HG03097 (cell line): ENCODE data around the gene C1QTNF5.

Source experiments
- ATAC-seq: cut with Tn5 transposase; IDR thresholded peaks from one replicate; pipeline ENCODE4 v1.9.1; 2021; ENCODE audit not compliant: unreplicated experiment, low FRiP score

The C1QTNF5 gene

DNA sequence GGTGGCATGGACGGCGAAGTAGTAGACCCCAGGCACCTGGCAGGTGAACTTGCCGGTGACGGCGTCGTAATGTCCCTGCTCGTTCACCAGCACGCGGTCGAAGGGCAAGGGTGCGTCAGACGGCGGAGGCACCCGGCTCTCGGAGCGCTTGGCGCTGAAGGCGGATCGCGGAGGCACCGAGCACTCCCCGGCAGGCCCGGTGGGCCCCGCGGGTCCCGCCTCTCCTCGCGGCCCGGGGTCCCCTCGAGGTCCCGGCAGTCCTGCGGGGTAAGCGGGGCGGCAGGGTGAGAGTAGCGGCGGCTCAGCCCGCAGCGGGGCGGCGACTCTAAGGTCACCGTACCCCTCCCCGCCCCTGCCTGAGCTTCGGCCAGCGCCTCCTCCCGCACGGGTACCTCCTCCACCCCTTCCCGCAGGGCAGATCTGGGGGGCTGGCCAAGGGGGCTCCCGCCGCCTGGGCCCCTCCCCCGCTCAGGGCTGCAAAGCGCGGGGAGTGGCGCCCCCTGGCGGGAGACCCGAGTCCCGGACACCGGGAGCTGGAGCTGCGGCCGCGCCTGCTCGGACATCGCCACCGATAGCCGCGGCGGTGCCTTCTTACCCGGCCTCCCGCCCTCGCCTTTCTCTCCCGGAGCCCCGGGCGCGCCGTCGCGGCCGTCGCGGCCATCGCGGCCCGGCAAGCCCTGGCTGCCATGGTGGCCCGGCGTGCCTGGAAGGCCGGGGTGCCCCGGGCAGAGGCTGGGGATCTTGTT is 921 bp downstream of the C1QTNF5 start:
- no peak for ATAC-seq

DNA sequence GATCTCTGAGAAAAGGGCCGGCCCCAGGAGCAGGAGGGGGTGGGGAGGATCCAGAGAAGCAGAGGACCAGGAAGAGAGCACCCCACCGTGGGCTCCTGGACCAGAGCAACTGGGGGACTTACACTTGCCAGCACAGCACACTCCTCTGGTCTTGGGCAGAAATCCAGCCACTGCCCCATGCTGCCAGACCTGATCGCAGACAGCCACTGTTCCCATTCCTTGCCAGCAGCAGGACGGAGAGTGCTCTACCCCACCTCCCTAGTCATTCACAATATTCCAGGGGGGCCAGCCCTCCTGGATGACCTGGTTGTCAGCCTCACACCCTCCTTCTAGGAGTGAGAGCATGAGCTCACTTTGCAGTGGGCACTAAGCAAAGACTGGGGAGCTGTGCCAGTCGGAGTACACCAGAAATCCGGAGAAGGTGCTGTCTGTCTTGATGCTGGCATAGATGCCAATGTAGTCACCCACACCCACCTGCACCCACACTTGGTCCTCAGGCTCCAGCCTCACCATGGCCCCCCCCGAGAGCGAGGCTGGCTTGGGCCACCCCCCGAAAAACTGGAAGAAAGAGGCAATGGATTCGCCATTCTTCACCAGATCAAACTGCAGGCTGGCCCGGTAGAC is 1.6 kb downstream of the C1QTNF5 start:
- ATAC-seq, result no peak

DNA sequence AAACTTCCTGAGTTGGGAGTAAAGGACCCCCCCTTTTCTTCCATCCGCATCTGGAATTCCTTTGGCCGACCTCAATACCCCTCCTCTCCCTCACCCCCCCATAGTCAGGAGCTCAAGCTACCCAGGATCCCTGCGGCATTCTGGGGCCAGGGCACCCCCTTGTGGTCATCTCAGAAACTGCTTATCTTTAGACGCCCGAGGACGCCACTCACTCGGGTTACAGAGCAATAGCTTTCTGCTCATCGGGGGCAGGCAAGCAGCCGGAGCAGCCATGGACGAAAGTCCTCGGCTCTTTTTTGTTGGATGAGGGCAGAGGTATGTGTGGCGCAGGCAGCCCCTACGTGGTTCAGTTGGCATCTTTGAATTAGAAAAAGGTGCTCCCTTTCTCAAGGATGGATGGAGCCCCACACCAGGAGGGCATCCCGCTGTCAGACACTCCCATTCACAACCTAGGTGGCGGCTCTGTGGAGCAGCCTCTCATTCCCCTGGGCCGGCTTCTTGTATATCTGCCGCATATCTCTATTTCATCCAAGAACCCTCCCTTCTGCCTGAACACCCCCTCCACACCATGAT is 2.3 kb downstream of the C1QTNF5 start:
- ATAC-seq, result no peak

DNA sequence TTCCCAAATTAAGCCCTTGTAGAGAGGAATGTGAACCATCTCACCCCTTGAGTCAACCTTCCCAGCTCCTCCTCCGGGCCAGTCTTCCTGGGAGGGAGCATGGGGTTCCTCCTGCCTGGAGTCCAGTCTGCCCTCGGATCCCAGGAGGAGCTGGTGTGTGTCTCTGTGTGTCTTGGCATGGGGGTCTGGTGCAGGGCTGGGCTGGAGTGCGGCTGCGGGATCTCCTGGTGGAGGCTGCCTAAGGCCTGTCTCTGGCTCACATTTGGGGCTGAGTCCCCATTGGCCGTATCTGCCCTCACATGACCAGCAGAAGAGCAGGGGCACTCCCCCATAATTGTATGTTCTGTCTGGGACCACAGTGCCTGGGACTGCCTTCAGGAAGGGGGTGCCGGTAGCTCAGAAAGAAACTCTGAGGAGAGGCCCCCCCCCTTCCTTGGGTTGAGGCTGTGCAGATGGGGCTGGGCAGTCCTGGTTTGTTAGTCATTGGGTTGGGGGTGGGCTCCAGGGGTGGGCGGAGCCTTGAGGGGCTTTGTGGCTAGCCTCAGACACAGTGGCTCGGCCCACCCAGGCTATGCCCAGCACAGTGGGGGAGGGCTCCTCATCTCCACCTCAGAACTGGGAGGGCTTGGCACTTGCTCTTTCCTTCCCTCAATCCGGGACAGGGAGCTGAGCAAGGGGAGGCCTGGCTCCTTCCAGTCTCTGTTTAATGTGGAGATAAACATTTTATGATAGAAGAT is 2.9 kb downstream of the C1QTNF5 start:
- no peak for ATAC-seq

DNA sequence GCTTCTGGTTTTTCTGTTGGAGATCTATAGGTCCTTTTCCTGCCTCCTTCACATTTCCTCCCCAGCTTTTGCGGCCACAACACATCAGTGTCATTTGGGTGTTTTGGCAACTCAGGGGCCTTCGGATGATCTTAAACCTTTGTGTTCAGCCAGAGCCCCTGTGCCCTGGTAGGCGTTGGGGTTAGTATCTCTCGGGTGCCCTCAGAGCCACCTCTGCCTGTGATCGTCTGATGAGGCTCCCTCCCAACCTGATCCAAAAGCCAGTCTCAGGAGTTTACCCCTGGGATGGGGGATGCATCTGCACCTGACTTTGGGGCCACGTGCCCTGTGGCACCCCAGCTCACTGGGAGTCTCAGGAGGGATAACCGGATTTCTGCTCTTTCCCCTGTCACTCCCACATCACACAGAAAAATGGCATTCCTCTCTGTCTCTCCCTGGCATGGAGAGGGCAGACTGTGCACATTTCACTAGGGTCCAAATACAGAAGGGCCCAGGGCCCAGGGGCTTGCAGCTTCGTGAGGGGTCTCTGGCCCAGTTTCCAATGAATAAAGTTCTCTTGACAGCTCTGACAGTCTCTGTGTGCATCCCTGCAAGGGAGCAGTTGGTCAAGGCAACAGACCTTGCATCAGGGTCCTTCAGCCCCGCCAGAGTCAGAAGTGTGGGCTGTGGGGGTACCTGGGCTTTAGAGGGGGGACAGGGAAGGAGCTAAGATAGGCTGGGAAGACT is 3.8 kb downstream of the C1QTNF5 start:
- no peak for ATAC-seq

DNA sequence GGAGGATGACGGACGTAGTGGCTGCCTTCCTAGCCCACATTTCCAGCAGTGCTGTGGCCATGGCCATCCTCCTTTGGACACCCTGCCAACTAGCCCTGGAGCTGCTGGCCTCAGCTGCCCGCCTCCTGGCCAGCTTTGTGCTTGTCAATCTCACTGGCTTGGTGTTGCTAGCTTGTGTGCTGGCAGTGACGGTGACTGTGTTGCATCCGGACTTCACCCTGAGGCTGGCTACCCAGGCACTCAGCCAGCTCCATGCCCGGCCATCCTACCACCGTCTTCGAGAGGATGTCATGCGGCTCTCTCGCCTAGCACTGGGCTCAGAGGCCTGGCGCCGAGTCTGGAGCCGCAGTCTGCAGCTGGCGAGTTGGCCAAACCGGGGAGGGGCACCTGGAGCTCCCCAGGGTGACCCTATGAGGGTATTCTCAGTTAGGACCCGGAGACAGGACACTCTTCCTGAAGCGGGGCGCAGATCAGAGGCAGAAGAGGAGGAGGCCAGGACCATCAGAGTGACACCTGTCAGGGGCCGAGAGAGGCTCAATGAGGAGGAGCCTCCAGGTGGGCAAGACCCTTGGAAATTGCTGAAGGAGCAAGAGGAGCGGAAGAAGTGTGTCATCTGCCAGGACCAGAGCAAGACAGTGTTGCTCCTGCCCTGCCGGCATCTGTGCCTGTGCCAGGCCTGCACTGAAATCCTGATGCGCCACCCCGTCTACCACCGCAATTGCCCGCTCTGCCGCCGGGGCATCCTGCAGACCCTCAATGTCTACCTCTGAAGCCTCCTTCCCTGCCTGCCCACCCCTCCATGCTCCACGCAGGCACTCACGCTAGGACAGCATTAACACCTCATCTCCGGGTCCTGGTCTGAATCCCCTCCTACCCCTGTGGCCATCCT is 4.8 kb downstream of the C1QTNF5 start:
- ATAC-seq, result no peak

DNA sequence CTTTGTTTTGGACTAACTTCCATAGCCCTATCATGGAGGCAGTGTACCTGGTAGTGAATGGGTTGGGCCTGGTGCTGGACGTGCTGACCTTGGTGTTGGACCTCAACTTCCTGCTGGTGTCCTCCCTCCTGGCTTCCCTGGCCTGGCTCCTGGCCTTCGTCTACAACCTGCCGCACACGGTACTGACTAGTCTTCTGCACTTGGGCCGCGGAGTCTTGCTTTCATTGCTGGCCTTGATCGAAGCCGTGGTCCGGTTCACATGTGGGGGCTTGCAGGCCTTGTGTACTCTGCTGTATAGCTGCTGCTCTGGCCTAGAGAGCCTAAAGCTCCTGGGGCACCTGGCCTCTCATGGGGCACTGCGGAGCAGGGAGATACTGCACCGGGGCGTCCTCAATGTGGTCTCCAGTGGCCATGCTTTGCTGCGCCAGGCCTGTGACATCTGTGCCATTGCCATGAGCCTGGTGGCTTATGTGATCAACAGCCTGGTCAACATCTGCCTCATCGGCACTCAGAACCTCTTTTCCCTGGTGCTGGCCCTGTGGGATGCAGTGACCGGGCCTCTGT is 5.5 kb downstream of the C1QTNF5 start:
- ATAC-seq, result no peak

DNA sequence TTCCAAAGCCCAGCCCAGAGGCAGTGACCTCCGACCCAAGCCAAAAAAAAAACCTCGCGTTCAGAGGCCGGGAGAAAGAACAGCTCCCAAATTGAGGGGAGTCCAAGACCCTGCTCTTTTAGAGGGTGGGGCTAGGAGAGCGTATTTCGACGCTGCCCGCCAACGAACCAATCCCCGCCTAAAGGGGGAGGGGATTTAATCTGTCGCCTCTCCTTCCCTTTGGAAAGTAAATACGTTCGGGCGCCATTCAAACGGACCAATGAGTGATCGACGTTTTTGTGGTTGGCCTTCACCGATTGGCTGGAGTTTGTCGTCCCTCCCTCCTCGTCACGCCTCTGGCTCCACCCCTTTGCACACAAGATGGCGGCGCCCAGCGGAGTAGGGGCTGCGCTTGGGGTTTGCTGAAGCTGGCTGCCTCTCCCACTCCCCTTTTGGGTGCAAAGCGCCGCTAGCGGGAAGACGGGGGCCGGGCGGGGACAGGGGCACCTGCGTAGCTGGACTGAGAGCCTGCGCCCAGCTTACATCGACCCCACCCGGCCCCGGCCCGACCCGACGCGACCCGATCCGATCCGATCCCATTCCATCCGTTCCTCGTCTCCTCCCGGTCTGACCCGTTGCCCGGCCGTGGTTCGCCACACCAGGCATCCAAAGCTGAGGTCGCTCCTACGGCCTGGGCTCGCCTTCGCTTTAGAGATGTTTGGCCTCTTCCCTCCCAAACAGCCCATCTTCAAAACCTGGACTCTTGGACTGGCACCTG is 6.3 kb downstream of the C1QTNF5 start, which contains the start of gene RNF26:
Gene RNF26, plus strand, starts transcription at position 354 of the 757 bp plus-strand sequence. CDS start 596 bp downstream, outside the sequence.
- ATAC-seq, result peak; percentile 68

DNA sequence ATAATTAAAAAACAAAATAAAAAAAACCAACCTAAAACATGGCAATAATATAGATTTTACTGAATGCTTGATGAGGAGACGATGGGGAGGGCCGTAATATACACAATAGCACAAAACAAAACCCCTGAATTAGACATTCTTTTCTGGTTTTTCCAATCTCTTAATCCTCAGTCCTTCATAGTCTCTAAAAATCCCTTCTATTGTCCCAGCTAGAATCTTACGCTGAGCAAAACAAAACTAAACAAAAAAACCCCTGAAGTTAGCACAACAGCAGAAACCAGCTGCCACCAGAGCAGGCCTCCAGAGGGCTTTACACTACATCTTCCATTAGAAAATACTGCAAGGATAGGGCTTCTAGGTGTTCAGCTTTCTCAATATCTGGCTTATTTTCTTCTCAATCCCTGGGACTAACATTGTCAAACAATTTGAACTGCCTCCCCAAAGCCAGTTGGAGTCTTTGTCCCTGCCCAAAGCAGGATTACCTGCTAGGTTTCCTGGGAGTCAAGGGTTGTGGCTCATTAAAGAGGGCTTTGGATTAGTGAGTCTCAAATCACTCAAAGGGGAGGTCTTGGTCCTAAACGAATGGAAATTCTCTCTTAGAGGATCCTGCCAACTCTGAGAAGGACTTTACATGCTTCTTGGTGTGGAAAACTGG is 8.4 kb downstream of the C1QTNF5 start:
- ATAC-seq, result no peak

DNA sequence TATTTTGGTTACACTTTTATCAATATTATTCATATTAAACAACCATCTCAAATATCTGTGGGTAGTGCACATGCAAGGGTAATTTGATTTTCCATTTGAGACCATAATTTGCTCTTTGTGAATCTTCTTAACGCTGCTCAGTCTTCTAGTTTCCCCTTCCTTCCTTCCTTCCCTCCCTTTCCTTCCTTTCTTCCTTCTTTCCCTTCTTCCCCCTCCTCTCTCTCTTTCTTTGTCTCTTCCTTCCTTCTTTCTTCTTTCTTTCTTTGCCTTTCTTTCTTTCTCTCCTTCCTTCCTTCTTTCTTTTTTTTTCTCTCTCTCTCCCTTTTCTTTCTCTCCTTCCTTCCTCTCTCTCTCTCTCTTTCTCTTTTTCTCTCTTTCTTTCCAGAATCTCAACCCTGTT is 10.4 kb downstream of the C1QTNF5 start:
- no peak for ATAC-seq

DNA sequence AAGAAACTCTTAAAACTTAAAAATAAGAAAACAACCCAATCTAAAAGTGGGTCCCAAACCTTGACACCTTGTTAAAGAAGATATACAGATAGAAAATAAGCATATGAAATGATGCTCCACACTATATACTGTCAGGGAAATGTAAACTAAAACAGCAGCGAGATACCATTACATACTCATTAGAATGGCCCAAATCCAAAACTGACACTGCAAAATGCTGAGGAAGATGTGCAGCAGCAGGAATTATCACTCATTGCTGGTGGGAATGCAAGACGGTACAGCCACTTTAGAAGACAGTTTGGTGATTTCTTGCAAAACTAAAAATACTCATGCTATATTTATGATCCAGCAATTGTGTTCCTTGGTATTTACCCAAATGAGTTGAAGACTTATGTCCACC is 11.4 kb downstream of the C1QTNF5 start:
- ATAC-seq, result no peak

DNA sequence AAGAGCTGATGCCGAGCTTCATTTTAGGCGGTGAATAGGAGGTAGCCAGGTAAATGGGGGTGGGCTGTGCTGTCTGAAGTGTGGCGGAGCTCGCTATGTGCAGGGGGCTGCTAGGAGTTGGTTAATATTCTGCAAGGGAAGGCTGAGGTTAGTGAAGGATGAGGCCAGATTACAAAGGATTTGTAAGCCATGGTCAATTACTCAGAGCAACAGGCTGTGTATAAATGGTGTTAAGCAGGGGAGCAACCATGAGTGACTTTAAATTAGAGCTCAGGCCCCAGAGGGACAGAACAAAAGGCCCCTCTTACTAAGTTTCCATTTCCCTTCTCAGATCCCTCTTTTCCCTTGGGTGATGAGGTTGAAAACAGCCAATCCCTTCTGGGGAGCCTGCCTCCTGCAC is 16.5 kb downstream of the C1QTNF5 start:
- ATAC-seq, result no peak

DNA sequence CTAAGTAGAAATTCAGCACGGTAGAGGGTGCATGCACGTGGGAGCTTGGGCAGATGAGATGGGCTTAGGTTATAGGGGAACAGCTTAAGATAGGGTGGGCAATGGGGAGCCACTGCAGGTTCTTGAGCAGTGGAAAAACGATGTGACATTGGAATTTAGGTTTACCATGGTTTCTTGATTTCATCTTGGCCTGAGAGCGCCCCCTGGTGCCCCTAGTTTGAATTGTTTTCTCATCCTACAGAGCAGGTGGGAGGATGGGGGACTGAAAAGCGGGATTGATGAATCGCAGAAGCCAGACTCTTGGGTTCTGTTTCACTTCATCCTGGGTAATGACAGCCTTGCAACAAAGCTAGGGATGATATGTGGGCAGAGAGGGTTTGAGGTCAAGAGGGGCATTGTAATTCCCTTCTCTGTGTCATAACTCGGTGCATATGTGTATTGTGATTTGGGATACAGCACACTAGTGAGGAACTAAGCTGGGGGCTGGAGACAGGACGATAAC is 17.1 kb downstream of the C1QTNF5 start:
- ATAC-seq, result no peak

DNA sequence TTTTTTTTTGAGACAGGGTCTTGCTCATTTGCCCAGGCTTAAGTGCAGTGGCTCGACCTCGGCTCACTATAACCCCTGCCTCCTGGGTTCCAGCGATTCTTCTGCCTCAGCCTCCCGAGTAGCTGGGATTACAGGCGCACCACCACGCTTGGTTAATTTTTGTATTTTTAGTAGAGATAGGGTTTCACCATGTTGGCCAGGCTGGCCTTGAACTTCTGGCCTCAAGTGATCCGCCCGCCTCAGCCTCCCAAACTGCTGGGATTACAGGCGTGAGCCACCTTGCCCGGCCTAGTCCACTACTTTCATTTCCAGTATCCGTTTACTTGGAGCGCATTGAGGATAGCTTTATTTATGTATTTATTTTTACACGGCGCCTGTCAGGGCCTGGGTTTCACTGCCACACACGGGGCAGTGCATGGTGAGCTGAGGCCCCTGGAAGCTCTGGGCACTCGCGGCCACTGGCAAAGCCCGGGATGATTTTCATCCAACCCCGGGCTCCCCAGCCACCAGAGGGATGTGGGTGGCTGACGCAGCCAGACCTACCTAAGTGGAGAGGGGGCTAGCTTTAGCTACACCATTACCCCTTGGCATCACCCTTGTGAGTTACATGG is 17.7 kb downstream of the C1QTNF5 start:
- no peak for ATAC-seq

DNA sequence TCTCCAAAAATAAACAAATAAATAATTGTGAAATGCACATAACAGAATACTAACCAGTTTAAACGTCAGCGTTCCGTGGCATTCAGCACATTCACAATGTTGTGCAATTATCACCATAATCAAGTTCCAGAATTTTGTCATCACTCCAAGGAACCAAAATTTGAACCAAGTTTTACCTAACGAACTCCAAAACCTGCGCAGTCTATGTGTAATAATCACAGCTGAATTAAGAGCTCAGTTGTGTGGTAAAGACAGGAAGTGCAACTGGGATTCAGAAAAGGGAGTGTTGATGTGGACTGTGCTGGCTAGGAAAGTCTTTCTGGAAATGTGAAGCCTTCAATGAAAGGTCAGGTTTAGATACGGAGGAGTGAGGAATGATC is 18.3 kb downstream of the C1QTNF5 start:
- no peak for ATAC-seq

DNA sequence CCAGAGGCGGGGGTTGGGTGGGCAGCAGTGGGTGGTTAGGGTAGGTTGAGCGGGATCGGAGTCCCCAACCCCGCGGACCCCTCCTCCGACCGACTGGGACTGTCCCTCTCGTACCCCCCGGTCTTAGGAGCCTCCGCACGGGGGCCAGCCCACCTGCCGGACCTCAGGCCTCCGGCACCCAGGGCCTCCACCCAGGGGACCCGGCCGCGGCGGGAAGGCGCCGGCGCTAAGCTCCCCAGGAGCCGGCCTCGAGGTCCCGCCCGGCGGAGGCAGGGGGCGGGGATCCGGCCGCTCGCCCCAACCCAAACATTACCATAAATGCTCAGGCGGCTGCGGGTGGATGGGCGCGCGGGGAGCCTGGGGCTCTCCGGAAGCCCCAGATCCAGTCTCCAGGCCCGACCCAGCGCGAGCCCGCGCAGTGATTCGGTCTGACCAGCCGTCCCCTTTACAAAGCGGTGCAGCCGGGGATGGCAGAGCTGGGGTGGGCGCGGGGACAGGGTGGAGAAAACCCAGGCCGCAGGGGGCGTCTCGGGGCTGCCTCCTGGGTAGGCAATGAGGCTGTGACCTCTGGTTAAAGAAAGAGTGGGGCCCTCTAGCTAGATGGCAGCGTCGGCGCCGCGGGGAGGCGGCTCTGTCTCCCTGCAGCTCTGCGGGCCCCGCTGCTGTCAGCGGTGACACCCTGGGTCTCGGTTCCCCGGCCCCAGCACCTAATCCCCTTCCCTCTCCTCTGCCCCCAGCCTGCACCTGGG is 19.7 kb downstream of the C1QTNF5 start:
- ATAC-seq, result peak; percentile 54

DNA sequence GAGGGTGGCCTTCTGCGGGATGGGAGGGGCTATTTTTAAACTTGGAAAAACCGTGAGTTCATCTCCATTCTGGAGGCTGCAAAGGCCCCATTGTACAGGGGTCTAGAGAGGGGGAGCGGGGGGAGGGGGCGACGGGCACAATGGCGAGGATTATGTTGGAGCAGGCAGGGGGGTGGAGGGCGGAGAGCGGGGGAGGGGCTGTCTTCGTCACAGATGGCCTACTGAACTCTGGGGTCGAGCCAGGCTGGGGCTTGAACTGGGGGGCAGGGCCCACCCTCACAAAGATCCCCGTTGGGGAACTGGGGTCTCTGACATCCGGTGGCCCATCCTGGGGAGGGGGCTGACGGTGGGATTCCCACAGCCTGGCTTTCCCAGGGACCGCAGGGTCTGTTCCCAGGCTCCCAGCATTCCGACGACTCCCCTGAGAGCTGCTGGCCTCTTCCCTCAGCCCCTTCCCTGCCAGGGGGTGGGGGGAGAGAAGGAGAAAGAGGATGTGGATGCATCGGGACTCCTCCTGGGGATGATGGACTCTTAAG is 20.4 kb downstream of the C1QTNF5 start:
- no peak for ATAC-seq
